Colon (tissue), 2 donors: Measurements from ENCODE around the gene TACR2.

Experiments
- FAIRE-seq: peaks from 2 replicates; lab custom pipeline; 2012; peaks lifted over from hg19 to GRCh38; lab: Jason Lieb, UNC
- donor health status: control.
- donor health status: control.

TACR2 gene

GRCh38 chr10:69419096-69419743, 2.5 kb upstream of the TACR2 start:
- FAIRE-seq, result no peak

- FAIRE-seq, result no peak
Measured at GRCh38 chr10:69418052-69418752, 1.5 kb upstream of the TACR2 start.

GRCh38 chr10:69417542-69417941, 824 bp upstream of the TACR2 start:
- no peak for FAIRE-seq

DNA sequence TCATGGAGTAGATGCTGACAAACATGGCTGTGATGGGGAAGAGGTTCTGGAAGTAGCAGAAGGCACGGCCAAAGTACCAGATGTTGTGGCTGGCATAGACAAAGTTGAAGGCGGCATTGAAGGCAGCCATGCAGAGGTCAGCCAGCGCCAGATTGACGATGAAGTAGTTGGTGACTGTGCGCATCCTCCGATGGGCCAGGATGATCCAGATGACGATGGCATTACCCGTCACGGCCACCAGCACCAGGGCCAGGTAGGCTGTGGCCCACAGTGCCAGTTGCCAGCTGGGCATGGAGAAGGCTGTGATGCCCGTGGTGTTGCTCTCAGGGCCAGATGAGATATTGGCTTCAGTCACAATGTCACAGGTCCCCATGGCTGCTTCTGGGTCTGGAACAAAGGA, 767 bp downstream of the TACR2 start:
- FAIRE-seq, result no peak

DNA sequence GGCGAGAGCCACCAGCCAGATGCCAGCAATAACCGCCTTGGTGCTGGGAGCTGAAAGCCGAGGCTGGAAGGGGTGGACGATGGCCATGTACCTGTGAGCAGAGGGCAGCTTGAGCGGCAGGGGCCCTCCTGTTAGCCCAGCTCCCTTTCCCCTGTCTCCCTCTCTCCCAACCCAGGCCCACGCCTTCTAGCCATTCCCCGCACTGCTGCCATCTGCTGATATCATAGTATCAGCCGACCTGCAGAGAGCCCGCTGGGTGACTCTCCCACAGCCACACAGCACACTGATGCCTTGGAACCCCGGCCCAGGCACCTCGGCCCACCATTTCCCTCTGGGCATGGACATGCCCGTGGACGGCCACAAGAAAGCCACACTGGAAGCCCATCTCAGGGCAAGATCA, 1.7 kb downstream of the TACR2 start:
- no peak for FAIRE-seq

GRCh38 chr10:69414036-69415018, 2.4 kb downstream of the TACR2 start:
- no peak for FAIRE-seq

- no peak for FAIRE-seq
Measured at GRCh38 chr10:69413221-69413865, 3.4 kb downstream of the TACR2 start.

DNA sequence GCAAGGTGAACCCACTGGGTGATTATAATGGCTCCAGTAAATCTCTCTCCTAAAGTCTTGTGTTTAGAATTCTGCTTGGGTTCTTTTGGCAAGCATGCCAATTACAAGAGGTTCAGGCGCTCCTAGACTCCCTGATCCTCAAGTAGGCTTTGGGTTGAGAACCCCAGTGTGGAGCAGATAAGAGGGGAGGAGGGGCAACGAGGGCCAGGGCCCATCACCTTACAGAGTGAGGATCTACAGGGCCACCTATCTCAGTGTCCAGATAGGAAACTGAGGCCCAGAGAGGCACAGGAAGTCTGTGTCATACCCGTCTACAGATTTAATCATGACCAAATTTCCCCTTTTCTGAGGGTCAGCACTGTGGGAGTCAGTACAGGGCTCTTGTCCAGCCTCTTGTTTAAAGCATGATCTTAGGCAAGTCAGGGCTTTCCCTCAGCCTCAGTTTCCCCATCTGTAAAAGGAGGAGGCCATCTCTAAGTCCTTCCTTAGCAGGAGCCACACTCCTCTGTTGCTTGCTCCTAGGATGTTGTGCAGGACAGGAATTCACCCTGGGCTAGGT, 4.4 kb downstream of the TACR2 start:
- no peak for FAIRE-seq

GRCh38 chr10:69411476-69411875, 5.2 kb downstream of the TACR2 start:
- no peak for FAIRE-seq

GRCh38 chr10:69410487-69410886, 6.2 kb downstream of the TACR2 start:
- FAIRE-seq, result no peak

DNA sequence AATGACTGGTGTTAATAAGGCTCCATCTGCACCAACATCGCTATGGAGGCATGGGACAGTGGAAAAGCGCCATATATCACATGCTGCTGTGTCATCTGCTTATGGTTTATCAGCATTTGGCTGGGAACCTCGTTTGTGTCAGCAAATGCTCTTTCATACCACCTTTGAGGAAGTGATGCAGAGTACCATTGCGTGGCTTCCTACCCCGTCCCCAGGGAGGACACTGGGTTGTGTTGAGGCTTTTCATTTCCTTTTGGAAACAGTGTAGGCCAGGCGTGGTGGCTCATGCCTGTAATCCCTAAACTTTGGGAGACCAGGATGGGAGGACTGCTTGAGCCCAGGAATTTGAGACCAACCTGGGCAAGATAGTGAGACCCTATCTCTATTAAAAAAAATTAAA, 6.8 kb downstream of the TACR2 start:
- no peak for FAIRE-seq

DNA sequence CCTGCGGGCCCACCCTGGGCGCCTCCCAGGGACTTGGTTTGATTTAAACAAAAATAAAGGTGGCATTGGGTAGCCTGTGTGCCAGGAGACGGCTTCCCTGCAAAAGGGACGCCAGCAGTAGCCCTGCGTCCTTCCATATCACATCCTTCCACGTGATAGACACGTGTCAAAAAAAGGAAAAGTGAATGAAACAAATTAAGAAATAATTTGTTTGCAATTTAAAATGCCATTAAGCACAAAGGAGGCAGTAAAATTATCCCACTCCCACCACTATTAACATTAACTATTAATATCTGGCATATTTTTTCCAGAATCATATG, 7.6 kb downstream of the TACR2 start:
- no peak for FAIRE-seq

DNA sequence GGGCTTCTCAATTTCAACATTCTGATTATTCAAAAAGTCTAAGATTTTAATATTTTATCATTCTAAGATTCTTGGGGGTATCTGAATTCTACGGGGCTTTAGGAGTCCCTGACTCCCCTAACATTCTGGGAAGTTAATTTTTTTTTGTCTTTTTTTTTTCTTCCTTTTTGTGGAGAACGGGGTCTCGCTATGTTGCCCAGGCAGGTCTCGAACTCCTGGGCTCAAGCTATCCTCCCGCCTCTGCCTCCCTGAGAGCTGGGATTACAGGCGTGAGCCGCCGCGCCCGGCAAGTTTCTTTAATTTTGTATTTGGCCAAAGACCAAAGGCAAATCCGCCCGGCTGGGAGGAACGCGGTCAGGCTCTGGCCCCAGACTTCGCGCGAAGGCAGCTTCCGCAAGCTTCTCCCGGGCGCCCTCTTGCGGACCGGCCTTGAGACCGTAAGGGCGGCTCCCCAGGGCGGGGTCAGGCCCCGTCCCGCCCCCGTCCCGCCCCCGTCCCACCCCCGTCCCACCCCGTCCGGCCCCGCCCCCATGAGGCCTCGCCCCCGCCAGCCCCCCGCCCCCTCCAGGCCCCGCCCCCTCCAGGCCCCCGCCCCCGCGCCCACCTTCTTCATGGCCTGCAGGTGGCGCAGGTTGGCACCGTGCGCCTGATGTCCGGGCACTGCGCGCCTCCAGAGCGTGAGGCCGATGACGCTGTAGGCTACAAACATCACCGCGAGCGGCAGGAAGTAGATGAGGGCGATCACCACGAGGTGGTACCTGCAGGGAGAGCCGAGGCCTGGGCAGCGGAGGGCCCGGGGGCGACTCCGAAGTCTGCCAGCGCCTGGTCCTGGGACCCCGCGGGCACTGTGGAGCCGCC, 8.2 kb downstream of the TACR2 start:
- no peak for FAIRE-seq

DNA sequence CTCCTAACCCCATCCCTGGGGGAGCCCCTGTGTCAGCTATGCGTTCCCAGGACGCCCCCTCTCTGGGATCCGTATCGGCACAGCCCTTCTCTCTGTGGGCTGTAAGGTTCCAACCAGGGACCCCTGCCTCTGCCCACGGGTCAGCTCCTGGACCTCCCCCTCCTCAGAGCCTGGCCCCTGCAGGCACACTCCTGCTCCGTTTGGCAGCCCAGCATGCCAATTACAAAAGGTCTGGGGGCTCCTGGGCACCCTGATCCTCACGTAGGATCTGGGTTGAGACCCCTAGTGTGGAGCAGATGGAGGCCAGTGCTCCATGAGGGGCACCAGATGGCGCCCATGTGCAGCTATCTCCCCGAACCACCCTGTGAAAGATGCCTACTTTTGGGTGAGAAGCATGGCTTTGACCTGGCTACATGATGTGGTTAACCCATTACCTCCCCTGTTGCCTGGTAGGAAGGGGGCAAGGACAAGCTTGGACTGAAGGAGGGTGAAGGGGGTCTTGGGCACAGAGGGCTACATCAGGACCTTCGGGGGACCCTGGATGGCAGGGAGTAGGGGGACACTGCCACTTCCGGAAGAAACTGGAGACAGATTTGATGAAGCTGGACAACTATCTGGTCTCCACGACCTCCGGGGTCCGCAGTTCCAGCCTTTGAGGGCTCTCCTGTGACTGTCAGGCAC, 9.0 kb downstream of the TACR2 start:
- no peak for FAIRE-seq

- no peak for FAIRE-seq
Measured at GRCh38 chr10:69406816-69407580, 9.7 kb downstream of the TACR2 start.

DNA sequence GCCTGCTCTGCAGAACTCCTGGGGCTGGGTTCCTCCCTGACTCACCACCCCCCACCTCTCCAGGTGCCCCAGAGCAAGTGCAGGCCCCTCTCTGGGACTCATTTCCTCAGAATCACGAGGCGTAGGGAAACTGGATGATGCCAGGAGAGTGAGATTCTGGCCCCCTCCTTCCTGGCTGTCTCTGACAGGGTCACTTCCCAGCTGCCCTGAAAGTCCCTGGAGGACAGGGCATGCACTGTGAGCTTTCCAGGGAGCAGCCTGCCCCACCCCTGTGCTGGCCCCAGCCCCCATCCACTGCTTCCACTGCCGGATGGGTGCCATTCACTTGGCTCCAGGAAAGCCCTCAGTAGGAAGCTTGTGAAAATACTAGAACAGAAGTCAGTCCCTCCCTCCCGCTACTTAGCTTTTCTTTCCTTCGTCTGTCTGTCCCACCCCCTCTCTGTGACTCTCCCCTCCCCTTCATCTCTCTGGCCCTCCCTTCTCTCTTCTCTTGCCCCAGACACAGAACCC, 10.4 kb downstream of the TACR2 start:
- no peak for FAIRE-seq

GRCh38 chr10:69405221-69405620, 11.5 kb downstream of the TACR2 start:
- FAIRE-seq, result no peak

DNA sequence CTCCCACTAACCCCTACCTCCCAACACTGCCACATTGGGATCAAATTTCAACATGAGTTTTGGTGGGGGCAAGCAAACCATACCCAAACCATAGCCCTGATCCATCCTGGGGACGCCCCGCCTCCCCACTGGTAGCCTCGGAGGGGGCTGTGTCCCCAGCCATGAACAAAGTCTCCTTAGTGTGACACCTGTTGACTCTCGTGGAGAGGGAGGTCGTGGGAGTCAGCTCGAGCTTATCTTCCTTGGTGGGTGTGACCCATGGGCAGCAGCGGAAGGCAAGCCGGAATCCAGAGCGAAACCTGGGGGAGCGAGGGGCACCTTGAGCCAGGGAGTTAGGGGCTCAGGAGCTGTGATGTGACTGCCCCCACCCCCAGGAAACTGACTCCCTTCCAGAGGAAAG, 11.9 kb downstream of the TACR2 start:
- no peak for FAIRE-seq

- FAIRE-seq, result no peak
Measured at GRCh38 chr10:69403519-69403918, 13.2 kb downstream of the TACR2 start.

DNA sequence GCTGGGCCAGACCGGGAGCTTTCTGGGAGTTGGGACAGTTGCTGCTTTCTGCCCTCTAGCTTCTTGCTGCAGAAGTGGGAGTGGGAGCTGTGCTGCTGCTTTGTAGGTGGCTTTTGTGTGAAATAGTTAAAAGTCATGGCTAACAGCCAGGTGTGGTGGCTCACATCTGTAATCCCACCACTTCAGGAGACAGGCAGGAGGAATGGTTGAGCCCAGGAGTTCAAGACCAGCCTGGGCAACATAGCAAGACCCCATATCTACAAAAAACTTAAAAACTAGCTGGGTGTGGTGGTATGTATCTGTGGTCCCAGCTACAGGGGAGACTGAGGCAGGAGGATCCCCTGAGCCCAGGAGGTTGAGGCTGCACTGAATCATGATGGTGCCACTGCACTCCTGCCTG, 13.7 kb downstream of the TACR2 start:
- no peak for FAIRE-seq
